D721Med (cell line): ENCODE results near the gene CUX1.
"Not testable (repeated sequence)": the region's sequence is repeated elsewhere in the genome, so short reads cannot be mapped to it uniquely, and the experiment has no call there.

Source experiments
- DNase-seq: peaks from one replicate; pipeline ENCODE4 v3.0.0; 2011; ENCODE audit warnings: low spot score; ENCODE audit not compliant: insufficient read length
- FAIRE-seq: peaks from 2 replicates; lab custom pipeline; 2011; peaks lifted over from hg19 to GRCh38; lab: Jason Lieb, UNC
- CTCF ChIP-seq: IDR thresholded peaks from 2 replicates; pipeline ENCODE4 v1.5.1; 2012; ENCODE audit warnings: mild to moderate bottlenecking, control low read depth; ENCODE audit not compliant: insufficient read depth; ENCODE audit errors: missing control alignments

Gene CUX1

GRCh38 chr7:102004229-102004628, 186.8 kb downstream of the CUX1 start:
- TF ChIP-seq CTCF: no peak
- no peak for FAIRE-seq
- no peak for DNase-seq

GRCh38 chr7:102004848-102005247, 187.4 kb downstream of the CUX1 start:
- FAIRE-seq: no peak
- no peak for TF ChIP-seq CTCF
- no peak for DNase-seq

GRCh38 chr7:102005933-102006480, 188.6 kb downstream of the CUX1 start:
- TF ChIP-seq CTCF: no peak
- DNase-seq: no peak
- no peak for FAIRE-seq

- FAIRE-seq: no peak
- TF ChIP-seq CTCF: no peak
- DNase-seq: no peak
Observed at GRCh38 chr7:102006695-102007094, 189.3 kb downstream of the CUX1 start.

GRCh38 chr7:102008535-102009262, 191.3 kb downstream of the CUX1 start:
- DNase-seq (no peak), FAIRE-seq (no peak)
- TF ChIP-seq CTCF: no peak

GRCh38 chr7:102009628-102010027, 192.2 kb downstream of the CUX1 start:
- FAIRE-seq (no peak), DNase-seq (no peak)
- TF ChIP-seq CTCF: no peak

GRCh38 chr7:102012112-102012830, 194.8 kb downstream of the CUX1 start:
- not testable (repeated sequence) for DNase-seq, FAIRE-seq
